Activated CD4-positive, CD25-positive, alpha-beta regulatory T cell (primary cell): ENCODE data around the gene ITIH1.
"Not testable (repeated sequence)": the region's sequence is repeated elsewhere in the genome, so short reads cannot be mapped to it uniquely, and the experiment has no call there.

Experiments
- DNase-seq, 4 experiments: peaks; one replicate each; lab custom pipeline; 2025; lab: John Stamatoyannopoulos, UW

The ITIH1 gene, protein sequence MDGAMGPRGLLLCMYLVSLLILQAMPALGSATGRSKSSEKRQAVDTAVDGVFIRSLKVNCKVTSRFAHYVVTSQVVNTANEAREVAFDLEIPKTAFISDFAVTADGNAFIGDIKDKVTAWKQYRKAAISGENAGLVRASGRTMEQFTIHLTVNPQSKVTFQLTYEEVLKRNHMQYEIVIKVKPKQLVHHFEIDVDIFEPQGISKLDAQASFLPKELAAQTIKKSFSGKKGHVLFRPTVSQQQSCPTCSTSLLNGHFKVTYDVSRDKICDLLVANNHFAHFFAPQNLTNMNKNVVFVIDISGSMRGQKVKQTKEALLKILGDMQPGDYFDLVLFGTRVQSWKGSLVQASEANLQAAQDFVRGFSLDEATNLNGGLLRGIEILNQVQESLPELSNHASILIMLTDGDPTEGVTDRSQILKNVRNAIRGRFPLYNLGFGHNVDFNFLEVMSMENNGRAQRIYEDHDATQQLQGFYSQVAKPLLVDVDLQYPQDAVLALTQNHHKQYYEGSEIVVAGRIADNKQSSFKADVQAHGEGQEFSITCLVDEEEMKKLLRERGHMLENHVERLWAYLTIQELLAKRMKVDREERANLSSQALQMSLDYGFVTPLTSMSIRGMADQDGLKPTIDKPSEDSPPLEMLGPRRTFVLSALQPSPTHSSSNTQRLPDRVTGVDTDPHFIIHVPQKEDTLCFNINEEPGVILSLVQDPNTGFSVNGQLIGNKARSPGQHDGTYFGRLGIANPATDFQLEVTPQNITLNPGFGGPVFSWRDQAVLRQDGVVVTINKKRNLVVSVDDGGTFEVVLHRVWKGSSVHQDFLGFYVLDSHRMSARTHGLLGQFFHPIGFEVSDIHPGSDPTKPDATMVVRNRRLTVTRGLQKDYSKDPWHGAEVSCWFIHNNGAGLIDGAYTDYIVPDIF

DNA sequence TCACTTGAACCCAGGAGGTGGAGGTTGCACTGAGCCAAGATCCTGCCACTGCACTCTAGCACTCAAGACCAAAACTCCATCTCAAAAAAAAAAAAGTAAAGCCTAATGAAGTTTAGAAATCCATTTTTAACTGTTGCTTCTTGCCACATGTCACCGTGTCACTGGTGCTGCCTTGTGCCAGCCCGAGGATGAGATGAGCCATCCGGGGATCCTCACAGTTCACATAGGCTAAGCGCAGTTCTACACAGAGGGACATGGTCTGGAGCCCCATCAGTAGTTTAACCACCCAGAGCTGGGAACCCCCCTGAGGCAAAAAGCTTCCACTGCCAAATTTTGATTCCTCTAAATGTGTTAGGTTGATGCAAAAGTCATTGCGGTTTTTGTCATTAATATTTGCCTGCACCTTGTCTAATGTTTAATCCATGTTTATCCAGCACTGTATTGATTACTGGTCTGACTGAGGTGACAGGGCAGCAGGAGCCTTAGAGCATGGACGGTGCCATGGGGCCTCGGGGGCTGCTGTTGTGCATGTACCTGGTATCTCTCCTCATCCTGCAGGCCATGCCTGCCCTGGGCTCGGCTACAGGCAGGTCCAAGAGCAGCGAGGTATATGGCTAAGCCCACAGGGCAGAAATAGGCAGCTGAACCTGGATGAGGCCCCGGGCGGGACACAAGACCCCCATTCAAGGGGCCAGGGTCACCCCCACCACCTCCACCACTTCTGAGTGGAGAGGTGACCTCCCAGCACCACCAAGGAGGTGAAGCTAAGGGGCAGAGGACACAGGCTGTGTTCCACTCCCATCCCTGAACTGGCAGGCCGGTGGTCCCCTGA is at the start of gene ITIH1:
Gene ITIH1 (plus strand): TSS at position 473 of the 832 bp plus-strand sequence. CDS start 17 bp downstream, at position 490.
- DNase-seq, result no peak

DNA sequence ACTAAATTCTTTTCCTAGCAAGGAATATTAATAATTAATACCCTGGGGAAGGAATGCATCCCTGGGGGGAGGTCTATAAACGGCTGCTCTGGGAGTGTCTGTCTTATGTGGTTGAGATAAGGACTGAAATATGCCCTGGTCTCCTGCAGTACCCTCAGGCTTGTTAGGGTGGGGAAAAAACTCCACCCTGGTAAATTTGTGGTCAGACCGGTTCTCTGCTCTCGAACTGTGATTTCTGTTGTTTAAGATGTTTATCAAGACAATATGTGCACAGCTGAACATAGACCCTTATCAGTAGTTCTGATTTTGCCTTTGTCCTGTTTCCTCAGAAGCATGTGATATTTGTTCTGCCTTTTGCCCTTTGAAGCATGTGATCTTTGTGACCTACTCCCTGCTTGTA is 48.6 kb upstream of the ITIH1 start:
- DNase-seq, result not testable (repeated sequence)

DNA sequence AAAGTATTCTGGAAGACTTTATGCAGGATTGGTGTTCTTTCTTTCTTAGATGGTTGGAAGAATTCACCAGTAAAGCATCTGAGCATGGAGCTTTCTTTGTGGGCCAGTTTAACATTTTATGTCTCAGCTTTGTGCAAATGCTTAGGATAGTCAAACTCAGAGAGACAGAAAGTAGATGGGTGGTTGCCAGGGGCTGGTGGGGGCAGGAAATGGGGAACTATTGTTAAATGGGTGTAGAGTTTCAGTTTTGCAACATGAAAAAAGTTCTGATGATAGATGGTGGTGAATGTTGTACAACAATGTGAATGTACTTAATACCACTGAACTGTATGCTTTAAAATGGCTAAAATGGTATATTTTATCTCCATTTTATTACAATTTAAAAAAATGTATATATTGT is 46.7 kb upstream of the ITIH1 start:
- DNase-seq, result no peak

DNA sequence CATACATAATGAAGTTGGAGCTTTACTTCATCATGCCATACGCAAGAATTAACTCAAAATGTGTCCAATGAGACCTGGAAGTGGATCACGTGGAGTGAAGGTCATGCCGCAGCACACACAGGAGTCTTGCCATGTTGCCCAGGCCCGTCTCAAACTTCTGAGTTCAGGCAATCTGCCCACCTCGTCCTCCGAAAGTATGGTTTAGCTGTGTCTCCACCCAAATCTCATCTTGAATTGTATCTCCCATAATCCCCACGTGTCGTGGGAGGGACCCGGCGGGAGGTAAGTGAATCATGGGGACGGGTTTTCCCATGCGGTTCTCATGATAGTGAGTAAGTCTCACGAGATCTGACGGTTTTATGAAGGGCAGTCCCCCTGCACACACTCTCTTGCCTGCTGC is 45.8 kb upstream of the ITIH1 start:
- no peak for DNase-seq

DNA sequence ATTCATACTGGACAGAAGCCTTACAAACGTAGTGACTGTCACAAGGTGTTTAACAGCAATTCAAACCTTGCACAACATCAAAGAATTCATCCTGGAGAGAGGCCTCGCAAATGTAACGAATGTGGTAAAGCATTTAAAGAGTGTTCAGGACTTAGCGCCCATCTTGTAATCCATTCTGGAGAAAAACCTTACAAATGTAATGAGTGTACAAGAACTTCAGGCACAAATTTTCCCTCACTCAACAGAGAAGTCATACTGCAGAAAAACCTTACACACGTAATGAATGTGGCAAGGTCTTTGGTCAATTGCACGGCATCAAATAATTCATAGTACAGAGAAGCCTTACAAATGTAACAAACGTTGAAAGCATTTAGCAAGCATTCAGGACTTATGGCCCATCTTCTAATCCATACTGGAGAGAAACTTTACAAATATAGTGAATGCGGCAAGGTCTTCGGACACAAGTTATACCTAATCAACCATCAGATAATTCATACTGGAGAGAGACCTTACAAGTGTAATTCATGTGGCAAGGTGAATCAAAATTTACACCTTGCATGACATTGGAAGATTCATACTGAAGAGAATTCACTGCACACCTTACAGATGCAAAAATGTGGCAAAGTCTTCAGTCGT is 44.0 kb upstream of the ITIH1 start:
- no peak for DNase-seq

DNA sequence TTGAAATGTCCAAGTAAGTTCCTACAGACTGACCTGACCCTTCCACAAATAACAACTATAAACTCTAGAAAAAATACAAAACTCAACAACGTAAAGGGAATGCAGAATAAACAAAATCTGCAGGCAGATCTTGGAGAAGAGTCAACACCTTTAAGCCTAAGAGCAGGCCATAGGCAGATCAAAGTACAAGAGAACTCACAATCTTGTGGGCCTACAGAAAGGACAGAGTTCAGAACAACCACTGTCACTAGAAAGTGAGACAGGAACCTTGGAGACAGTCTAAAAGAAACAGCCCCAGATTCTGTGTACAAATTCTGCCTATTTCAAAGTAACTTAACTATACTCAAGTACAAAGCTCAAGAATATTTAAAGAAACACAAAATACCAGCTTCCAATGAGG is 37.7 kb upstream of the ITIH1 start:
- DNase-seq, result no peak

DNA sequence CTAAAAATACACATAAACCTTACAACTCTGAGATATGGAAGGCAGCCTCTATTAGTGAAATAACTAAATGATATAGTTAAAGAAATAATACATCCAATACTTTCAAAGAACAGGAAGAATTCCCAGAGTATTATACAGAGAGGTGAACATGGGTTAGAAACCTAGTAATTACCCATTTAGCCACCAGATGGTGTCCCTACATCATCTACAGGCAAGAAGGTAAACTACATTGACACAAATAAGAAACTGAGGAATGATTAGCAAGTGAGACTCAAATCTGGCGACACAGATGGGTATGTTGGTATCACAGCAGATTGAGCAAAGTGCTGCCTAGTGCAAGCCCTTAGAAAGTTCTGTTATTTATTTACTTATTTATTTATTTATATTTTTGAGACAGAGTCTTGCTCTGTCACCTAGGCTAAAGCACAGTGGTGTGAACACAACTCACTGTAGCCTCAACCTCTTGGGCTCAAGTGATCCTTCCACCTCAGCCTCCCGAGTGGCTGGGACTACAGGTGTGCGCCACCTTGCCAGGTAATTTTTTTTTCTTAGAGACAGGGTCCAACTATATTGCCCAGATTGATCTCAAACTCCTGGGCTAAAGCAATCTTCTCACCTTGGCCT is 34.9 kb upstream of the ITIH1 start:
- no peak for DNase-seq

DNA sequence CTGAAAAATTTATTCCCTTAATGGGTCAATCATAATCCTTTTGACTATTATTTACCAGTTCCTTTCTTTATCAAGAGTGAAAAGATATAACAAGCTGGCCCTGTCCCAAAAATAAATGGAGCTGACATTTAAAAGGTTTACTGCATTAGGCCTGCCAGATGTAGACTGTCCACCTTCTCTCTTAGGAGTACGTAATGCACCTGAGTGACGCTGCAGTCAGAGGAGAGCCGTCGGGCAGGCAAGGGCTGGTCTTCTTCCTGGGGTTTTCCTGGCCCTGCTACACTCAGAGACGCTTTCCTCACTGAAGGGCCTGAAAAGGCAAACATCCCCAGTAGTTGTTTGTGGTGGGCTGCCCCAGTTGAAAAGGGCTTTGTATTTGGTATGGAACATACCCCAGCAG is 34.2 kb upstream of the ITIH1 start:
- no peak for DNase-seq

DNA sequence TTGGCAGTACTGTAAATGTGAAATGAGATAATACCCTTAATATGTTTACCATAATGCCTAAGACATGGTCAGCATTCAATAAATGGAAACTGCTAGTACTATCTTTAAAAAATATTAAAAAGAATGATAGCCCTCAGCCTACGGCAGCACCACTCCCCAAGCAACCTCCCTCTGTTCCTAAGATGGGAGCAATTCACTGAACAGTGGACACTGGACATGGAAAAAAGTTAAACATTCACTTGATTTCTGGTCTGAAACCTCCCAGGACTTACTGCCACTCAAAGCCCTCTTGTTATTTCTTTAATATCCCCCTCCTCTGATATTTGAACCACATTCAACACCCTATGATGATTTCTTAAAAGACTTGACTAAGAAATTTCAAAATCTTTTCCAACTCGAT is 33.7 kb upstream of the ITIH1 start:
- no peak for DNase-seq

DNA sequence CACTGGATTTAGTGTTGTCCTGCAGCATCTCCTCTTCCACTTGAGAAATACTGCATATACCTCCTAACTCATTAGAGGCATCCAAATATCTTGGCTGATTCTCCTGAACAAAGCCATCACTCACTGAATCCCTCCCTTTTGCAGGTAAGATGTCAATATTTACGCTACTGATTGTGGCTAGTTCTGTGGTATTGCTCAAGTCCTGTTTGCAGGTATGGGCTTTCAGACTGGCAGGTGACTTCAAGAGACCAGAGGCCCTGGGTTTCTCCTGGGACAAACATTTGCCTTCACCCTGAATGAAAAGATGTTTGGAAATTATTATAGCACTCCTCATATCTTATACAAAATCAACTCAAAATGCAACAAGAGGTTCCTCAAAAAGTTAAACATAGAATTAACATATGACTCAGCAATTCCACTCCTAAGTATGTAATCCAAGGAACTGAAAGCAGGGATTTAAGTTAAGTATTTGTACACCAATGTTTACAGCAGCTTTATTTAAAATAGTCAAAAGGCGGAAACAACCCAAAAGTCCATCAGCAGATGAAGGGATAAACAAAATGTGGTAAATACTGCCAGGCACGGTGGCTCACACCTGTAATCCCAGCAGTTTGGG is 25.2 kb upstream of the ITIH1 start:
- DNase-seq, result no peak

DNA sequence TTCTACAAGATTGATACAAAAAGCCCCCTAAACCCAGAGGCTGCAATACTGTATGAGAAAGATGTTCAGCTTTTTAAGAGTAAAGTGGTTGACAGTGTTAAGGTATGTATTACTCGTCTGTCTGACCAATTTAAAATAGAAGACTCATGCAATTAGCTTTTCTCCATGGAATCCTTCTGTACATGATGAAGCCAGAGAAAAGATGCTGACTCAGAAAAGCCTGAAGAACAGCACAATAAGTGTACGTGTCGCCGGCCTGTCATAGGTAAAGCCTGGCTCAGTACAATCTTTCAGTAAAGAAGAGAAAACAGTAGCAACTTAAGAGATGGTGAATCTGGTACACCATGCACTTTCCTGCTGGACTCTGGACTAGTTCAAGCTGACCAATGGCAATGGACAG is 23.0 kb upstream of the ITIH1 start:
- no peak for DNase-seq

DNA sequence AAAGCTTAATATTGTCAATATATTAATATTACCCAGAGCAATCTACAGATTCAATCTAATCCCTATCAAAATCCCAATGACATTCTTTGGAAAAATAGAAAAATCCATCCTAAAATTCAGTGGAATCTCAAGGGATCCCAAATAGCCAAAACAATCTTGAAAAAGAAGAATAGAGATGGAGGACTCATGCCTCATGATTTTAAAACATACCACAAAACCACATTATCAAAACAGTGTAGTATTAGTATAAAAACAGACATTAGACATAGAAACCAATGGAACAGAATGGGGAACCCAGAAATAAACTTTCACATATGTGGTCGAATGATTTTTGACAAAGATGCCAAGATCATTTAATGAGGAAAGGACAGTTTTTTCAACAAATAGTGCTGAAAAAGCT is 21.3 kb upstream of the ITIH1 start:
- no peak for DNase-seq

DNA sequence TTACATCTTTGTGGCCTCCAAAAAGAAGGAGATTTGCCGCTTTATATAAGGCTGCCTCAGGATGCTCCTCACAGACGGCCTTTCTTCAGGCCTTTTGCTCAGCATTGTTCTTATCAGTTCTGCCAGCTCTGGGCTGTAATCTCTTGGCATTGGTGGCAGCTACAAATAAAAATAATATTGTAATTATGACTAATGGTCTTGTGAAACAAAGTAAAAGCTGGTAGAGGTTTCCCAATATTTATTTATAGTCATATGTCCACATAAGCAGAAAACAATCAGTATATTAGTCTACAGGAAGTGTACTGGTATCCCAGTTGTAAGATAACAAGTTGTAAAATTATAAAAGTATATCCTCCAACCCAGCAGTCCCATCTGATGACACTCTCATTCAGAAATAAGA is 13.9 kb upstream of the ITIH1 start:
- DNase-seq, result no peak

DNA sequence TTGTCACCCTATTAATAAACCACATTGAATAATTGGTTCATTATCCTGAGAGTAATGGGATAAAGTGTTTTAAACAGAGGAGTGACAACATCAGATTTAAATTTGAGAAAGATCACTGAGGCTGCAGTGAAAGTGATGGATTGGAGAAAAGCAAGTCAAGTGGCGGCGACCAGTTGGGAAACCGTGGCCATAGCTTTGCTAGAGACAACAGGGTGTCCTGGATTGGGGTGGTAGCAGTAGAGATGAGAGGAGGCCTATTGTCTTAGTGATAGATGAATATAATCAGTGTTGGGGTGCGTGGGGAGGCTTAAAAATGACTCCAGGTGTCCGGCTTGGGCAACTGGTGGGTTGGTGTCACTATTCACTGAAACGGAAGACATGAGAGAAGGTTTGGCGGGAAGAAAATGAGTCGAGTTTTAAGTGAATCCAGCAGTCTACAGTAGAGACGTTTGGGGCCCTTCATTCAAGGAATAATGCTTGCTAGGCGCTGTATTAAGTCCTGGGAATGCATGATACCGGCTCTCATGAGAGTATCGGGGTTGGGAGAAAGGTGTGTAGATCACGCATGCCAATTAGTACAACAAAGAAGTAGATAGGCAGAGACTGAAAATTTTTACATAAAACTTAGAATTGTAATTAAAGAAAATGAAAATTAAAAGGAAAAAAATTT is 7.5 kb upstream of the ITIH1 start:
- DNase-seq, result no peak

DNA sequence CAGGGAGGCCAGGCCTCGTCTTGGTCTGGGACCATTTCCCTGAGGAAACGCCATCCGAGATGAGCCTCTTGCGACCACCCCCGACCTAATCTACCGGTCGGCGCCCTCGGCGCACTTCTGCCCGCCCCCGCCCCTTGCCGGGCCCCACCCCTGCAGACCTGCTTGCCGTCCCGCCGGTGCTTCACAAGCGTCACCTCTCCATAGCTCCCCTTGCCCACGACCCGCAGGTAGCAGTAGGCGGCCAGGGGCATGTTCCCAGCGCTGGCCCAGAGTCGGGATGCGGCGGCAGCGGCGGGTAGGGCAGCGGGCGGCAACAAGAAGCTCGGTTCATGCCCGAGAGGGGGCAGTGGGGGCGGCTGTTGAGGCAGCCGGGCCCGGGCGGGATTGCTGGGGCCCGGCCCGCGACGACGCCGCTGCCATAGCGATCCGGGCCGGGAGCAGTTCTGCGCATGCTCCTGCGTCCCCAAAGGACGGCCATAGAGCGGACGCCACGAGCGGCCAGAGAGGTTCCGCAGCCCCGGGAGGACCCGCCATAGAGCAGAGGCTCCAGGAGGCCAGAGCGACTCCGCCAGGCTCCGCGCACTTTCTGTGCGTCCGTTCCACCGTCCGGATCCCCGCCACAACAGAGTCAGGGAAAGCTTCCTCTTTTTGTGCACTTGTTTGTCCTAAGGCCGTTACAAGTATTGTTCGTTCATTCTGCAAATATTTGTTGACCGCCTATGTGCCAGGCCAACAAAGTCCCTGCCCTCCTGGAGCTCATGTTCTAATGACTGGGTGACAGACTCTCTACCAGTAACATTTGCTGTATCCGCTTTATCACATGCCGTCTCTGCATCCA is 6.7 kb upstream of the ITIH1 start, which contains the start of gene NEK4:
Gene NEK4 (minus strand): TSS at position 445 of the 838 bp plus-strand sequence. CDS start 194 bp downstream, at position 251.
- DNase-seq, result peak; percentile 57 to 71 (median 71)

DNA sequence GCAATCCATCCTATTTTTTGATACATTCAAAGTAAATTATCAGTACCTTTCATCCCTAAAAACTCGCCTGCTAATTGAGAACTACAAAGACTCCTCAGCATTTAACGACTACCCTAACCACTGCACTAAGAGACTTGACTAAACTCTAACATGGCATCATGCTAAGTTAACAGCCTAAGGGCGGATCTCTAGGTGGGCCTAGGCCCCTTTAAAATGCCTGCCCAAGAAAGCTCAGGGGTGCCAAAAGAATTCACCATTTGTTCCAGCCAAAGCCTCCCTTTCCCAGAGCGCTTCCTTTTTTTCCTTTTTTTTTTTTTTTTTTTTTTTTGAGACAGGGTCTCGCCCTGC is 6.1 kb upstream of the ITIH1 start:
- DNase-seq, result no peak

DNA sequence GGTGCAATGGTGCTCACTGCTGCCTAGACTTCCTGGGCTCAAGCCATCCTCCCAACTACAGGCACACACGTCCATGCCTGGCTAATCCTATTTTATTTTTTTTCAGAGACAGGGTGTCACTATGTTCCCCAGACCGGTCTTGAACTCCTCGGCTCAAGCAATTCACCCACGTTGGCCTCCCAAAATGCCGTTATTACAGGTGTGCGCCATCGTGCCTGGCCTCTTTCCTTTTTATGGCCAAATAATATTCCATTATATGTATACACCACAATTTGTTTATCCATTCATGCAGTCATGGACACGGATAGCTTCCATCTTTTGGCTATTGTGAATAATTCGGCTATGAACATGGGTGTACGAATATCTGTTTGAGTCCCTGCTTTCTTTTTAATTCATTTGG is 5.7 kb upstream of the ITIH1 start:
- DNase-seq, result no peak

DNA sequence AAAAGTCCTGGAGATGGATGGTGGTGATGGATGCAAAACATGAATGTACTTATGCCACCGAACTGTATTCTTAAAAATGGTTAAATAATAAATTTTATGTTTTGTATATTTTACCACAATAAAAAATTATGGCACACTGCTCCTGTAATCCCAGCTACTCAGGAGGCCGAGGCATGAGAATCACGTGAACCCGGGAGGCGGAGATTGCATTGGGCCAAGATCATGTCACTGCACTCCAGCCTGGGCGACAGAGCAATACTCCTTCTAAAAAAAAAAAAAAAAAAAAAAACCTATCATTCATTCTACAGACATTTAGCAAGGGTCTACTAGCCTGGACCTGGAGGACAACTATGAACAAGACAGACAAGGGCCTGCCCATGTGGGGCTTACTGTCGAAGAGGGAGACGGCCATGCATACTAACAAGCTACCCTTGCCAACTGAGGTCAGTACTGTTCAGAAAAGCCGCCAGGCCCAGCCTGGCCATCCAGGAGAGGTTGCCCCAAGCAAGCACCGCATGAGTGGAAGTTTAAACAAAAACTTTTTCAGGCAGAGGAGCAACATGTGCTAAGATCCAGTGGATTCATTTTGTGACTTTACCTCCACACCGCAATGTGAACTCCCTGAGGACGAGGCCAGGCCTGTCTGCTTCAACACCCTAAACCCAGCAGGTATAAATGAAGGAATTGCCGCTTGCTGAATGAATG is 3.9 kb upstream of the ITIH1 start:
- no peak for DNase-seq
